Glomerular endothelial cell (primary cell): Measurements from ENCODE around the gene USP34. TPM values are rescaled to one million over a fixed set of nuclear protein-coding genes. Genes with fewer than 3 reads are reported as not detected.

ENCODE experiments used
- DNase-seq: peaks from one replicate; pipeline ENCODE4 v3.0.0-alpha.2; 2011; ENCODE audit warnings: low read depth, low spot score; ENCODE audit errors: extremely low read depth
- total RNA-seq: library from RNA; depleted of rRNA; stranded (reverse); fragments of >200 nt; gene quantifications from 2 replicates; pipeline ENCODE4 v1.2.3, GENCODE V29; 2015

The USP34 gene
- total RNA-seq, 1 donor from 2014 or later = 94.1 TPM

GRCh38 chr2:61377046-61377445, 93.8 kb downstream of the USP34 start:
- no peak for DNase-seq

- DNase-seq = no peak
Measured at GRCh38 chr2:61376211-61376610, 94.7 kb downstream of the USP34 start.

GRCh38 chr2:61371027-61371426, 99.9 kb downstream of the USP34 start:
- DNase-seq = no peak

GRCh38 chr2:61368687-61369665, 101.9 kb downstream of the USP34 start:
- DNase-seq = no peak

GRCh38 chr2:61367177-61367576, 103.7 kb downstream of the USP34 start:
- no peak for DNase-seq

GRCh38 chr2:61363580-61363979, 107.3 kb downstream of the USP34 start:
- no peak for DNase-seq

- DNase-seq = no peak
Measured at GRCh38 chr2:61362873-61363272, 108.0 kb downstream of the USP34 start.

GRCh38 chr2:61361068-61361467, 109.8 kb downstream of the USP34 start:
- no peak for DNase-seq

GRCh38 chr2:61359058-61359457, 111.8 kb downstream of the USP34 start:
- no peak for DNase-seq

- no peak for DNase-seq
Measured at GRCh38 chr2:61357681-61358080, 113.2 kb downstream of the USP34 start.

GRCh38 chr2:61356958-61357350, 113.9 kb downstream of the USP34 start:
- DNase-seq = no peak

- DNase-seq = no peak
Measured at GRCh38 chr2:61356261-61356957, 114.5 kb downstream of the USP34 start.

- DNase-seq = no peak
Measured at GRCh38 chr2:61354543-61355197, 116.2 kb downstream of the USP34 start.

GRCh38 chr2:61353909-61354308, 117.0 kb downstream of the USP34 start:
- DNase-seq = no peak

GRCh38 chr2:61350777-61351176, 120.1 kb downstream of the USP34 start:
- DNase-seq = no peak

- no peak for DNase-seq
Measured at GRCh38 chr2:61343141-61343540, 127.7 kb downstream of the USP34 start.

- peak; percentile 51 for DNase-seq
Measured at GRCh38 chr2:61340242-61340641, 130.6 kb downstream of the USP34 start.

GRCh38 chr2:61338447-61338846, 132.4 kb downstream of the USP34 start:
- no peak for DNase-seq

GRCh38 chr2:61335187-61335586, 135.7 kb downstream of the USP34 start:
- no peak for DNase-seq

GRCh38 chr2:61334466-61334865, 136.4 kb downstream of the USP34 start:
- DNase-seq = no peak

- DNase-seq = no peak
Measured at GRCh38 chr2:61328707-61329251, 142.1 kb downstream of the USP34 start.
